ENCODE measurements around the gene SYTL1.
"Not testable (repeated sequence)": the region's sequence is repeated elsewhere in the genome, so short reads cannot be mapped to it uniquely, and the experiment has no call there.

Gene SYTL1

DNA sequence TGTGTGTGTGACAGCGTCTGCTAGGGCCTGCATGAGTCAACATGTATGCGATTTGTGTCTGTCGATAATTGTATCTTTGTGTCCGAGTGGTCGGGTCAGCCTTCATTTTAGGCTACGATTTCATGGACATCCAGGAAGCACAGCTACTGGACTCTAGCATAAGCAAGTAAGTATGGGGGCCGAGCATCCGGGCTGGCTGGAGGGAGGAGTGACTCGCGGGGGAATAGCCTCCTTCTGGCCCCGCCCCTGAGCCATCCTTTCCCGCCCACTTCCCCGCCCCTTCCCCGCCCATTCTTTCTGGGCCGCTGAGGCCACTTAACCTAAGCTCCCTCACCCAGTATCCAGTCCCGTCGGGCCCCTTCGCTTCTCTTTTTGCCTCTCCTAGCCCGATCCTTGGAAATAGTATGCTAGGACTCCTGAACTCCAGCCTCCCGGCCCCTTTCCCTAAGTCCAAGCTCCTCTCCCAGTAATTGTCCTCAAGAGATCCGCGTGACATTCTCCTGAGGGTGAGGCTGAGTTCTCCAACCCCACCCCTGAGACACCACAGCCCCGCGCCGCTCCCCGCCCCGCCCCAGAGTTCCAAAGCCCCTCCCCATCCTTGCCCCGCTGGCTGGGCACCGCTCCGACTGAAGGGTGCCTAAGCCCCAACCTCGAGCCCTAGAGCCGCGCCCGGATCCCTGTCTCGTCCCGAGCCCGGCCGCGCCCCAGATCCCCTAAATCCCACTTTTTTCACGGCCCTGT, 23.7 kb downstream of the SYTL1 start:
- peak; percentile 88 for DNase-seq

DNA sequence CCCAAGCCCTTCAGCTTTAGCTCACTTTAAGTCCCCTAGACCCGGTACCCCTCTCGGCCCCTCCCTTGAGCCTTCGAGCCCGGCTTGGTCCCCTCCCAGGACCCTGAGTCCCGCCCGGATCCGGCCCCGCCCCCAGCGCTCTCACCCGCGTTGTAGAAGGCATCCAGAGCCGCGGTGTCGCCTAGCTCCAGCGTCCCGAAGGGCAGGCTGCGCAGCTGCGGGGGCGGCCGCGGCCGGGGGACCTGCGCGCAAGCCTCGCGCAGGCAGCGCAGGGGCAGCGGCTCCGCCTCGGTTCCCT, 24.2 kb downstream of the SYTL1 start:
- DNase-seq = peak; percentile 82

DNA sequence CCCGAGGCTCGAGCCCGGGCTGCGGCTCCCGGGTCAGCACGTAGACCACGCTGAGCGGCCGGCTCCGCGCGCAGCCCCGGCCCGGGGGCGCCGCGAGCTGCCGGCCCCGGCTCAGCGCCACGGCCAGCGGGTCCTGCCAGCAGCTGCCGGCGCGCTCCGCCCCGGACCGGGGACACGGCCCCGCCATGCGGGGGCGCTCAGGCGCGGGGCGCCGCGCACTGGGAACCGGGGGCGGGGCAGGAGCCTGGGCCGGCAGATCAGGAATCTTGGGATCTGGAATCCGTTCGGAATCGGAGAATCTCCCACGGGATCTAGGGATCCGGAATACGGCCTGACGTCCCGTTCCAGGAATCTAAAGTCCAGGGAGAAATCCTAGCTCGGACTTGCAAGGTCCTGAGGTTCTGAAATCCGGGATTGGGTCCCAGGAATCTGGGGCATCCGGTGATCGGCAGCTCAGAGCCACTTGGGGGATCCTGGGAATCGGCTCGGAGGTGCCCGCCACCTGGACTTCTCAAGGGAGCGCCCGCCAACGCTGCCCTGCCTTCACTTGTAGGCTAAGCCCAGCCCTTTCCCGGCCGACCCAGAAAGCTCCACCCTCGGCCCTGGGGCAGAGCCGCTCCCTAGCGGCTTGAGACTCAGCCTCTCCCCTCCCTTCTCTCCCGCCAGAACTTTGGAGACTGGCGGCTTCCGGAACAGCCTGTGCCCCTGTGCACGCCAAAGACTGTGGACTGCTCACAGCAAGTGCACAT, 24.8 kb downstream of the SYTL1 start, which contains the start of gene MAP3K6:
MAP3K6 (minus strand) TSS at position 551 of the 749 bp plus-strand sequence; CDS start at position 187, 364 bp downstream.
- peak; percentile 73 for DNase-seq

- DNase-seq = no peak
Observed at GRCh38 chr1:27367160-27367650, 25.4 kb downstream of the SYTL1 start.

DNA sequence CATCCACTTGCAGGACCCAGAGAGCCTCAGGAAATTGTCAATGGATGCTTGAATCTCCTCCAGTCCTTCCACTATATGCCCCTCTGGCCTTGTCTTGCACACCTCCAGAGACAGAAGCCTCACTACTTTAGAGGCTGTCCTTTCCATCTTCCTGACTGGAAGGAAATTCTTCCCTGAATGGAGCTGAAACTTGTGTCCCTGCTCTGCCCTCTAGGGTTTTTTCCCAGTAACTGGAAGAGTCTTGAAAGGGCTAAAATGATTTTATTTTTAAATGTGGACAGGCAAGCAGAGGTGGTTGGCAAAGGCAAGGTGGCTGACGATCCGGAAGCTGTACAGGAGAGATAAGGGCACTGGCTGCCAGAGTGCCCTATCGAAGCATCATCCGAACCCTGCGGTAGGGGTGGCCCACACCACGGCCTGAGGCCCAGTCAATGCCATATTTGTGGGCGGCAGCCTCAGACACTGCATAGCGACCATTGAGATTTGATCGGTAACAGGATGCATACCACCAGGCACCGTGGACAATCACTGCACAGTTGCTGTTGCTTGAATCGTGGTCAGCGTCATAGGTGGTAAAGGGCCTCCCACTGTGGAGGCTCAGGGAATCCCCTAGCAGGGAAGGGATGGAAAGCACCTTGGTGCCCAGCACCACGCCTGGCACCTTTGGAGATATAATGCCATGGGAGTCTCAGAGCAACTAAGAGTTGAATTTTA, 27.2 kb downstream of the SYTL1 start:
- DNase-seq = no peak

DNA sequence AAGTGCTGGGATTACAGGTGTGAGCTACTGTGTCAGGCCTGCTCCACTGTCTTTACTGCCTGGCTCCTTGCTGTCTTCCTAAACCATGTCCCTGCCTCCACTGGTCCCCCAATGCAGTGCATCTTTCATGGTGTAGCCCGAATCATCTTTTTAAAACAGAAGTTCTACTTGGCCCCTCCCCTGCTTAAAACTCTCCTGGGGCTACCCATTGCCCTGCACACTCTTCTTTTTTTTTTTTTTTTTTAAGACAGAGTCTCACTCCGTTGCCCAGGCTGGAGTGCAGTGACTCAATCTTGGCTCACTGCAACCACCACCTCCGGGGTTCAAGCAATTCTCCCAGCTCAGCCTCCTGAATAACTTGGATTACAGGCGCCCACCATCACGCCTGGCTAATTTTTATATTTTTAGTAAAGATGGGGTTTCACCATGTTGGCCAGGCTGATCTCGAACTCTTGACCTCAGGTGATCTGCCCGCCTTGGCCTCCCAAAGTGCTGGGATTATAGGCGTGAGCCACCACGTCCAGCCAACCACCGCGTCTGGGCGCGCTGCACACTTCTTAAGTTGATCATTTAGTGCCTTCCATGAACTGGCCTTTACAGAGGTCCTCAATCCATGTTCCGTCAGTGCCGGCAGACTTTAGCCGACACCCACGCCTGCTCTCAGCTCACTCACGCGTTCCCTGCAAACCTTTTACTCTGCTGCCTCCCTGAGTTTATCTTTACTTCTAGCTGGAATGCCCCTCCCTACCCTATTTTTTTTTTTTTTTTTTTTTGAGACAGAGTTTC, 30.4 kb downstream of the SYTL1 start:
- DNase-seq = no peak

DNA sequence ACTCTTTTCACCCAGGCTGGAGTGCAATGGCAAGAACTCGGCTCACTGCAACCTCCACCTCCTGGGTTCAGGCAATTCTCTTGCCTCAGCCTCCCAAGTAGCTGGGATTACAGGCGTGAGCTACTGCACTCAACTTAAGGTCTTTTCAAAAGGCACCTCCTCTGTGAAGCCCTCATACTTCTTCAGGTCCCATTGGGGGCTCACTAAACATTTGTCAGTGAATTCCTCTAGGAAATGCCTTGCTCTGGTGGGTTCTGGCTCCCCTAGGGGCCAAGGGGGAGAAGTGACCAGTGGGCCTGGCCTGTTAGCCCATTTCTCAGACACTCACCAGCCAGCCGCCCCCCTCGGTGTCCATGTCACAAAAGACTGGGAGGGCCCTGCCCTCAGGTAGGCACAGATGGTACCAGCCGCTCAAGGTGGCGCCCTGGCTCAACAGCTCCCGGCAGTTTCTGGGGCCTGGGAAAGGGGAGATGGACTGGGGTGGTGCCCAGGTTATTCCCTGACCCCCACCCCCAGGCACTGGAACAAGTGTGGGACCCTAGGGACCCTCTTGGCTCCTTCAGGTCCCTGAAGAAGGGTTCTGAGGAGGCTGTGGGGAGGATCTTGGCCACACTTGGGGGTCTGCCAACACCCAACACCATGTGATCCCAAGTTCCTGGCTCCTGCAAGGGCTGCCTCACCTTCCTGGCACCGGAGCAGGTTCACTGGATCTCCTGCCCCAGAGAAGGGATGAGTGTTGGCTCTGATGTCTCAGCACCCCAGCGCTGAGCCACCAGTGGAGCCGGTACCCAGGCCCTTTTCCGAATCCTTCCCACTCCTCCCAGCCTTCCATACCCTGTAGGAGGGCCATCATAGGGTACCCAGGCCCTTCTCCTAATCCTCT, 31.2 kb downstream of the SYTL1 start:
- no peak for DNase-seq

DNA sequence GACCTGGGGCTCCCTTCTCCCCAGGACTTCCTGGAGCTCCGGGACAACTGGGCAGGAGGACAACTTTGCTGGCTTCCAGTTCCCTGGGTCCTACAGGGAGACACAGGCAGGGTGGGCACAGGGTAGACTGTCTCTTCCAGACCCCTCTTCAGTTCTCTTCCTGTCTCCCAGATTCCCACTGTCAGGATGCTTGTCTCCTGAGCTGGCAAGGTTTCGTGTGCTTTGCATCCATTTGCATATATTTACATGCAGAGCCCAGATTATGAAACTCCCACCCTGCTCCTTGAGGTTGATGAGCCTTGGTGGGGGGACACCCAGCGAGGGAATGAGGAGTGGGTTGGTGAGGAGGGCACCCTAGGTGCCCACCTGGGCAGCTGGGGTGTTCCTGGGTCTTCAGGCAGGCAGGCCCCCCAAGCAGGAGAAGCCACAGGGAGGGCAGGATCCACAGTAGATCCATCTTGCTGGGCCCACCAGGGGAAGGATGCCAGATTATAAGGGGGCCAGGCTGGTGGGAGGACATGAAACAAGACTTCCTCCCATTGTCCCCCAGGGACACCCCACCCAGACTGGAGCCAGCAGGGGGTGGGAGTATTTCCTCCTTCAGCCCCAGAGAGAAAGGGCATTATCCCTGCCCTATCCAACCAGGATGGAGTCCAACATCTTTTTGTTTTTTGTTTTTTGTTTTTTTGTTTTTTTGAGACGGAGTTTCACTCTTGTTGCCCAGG, 32.7 kb downstream of the SYTL1 start, which contains the start of gene FCN3:
FCN3 (minus strand) TSS at position 463 of the 725 bp plus-strand sequence; CDS start at position 457, 6 bp downstream.
- DNase-seq = no peak

DNA sequence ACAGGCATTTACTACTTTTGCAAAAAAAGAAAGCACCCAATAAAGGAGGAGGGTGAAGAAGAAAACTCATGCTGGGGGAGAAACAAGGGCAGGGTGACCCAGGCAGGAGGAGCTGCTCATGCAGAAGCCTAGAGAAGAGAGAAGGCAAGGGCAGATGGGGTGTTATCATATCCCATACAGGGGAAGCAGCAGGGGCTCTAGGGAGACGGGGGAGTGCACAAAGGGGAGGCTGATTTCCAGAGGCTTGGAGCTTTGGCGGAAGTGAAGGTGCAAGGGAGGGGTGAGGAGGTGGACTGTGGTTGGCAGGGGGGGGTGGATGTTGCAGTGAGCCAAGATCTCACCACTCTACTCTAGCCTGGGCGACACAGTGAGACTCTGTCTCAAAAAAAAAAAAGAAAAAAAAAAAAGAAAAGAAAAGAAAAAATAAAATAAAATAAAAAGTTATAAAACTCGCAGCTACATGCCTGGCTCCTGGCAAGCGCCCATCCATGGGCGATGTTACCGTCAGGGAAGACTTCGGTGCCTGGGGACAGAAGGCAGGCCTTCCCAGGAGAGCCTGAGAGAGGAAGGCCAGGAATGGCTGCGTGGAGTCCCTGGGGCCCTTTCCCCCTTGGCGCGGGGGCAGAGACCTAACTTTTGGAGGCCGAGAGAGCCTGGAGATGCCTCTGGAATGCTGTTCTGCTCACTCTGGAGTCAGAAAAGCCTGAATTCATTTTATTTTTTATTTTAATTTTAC, 36.1 kb downstream of the SYTL1 start:
- no peak for DNase-seq

- no peak for DNase-seq
Observed at GRCh38 chr1:27379564-27380122, 37.8 kb downstream of the SYTL1 start.

DNA sequence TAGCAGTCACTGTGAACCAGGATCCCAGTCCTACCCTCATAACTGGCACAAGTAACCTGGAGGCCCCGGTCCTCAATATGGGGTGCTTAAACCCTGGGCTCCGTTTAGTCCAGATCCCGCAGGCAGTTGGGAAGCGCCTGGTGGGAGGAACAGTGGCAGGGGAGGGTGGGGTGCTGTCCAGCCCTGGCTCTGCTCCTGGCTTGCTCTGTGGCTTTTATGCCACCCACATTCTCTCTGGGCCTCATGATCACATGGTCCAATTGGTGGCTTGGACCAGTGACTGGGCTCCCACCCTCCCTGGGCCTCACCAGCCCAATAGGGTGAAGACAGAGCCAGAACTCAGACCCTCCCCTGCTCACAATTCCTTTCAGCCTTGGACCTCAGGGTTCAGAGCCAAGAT, 38.4 kb downstream of the SYTL1 start:
- no peak for DNase-seq

GRCh38 chr1:27380766-27381733, 39.2 kb downstream of the SYTL1 start:
- DNase-seq = no peak

- no peak for DNase-seq
Observed at GRCh38 chr1:27381969-27382762, 40.3 kb downstream of the SYTL1 start.

GRCh38 chr1:27383039-27383605, 41.3 kb downstream of the SYTL1 start, which contains the start of gene CD164L2:
CD164L2 (minus strand) TSS chr1:27383333; CDS start chr1:27383239, 94 bp downstream.
- DNase-seq = no peak

GRCh38 chr1:27383661-27384060, 41.8 kb downstream of the SYTL1 start:
- no peak for DNase-seq

GRCh38 chr1:27384797-27385196, 43.0 kb downstream of the SYTL1 start:
- not testable (repeated sequence) for DNase-seq

DNA sequence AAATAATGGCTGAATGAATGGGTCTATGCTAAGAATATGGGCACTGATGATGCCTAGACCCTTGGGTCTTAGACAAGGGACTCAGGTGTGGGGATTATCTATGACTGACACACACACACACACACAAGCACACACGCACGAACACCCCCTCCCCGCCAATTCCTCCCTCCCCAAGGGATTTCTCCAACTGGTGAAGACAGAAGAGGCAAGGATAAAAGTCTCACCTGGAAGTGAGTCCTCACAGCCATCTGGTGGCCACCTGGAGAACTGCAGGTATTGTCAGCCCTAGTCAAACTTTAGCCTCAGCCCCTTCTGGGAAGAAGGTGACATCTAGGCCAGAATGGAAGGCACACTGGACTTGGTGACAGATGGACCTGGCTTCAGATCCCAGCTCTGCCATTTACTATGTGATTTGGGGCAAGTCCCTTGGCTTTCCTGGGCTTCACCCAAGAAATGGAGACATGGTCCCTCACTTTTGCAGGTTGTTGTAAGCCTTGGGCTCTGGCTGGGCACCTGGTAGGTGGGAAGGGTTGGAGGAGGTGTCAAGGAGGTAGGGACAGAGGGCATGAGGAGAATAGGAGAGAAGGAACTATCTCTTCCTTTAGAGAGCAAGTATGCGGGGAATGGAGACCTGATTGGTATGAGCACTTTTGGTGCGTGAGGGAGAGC, 46.6 kb downstream of the SYTL1 start:
- no peak for DNase-seq
